GM13977 (cell line): ENCODE results near the gene ERC2.

Experiments
- DNase-seq: peaks from one replicate; pipeline ENCODE4 v3.0.0; 2012; ENCODE audit warnings: low spot score
- CTCF ChIP-seq: IDR thresholded peaks from 2 replicates; pipeline ENCODE4 v1.5.1; 2012; ENCODE audit warnings: mild to moderate bottlenecking, control low read depth; ENCODE audit not compliant: insufficient read depth; ENCODE audit errors: extremely low read depth, missing control alignments
- in situ Hi-C: fragments of 300-500 bp; cut with MboI; formaldehyde crosslinking; loops from one replicate; pipeline ENCODE4 v1.12.0; 2022; ENCODE audit warnings: low sequenced_read_pairs, low pct_unique_long_range_greater_than_20kb, mixed read lengths, inconsistent platforms; ENCODE audit not compliant: unreplicated experiment

Gene ERC2

GRCh38 chr3:56339244-56339643, 129.0 kb downstream of the ERC2 start:
- in situ Hi-C loops: no loop called here

GRCh38 chr3:56336023-56336422, 132.2 kb downstream of the ERC2 start:
- in situ Hi-C loops: no loop called here
- no peak for TF ChIP-seq CTCF
- no peak for DNase-seq

More at GRCh38 chr3:56339244-56339643, 129.0 kb downstream of the ERC2 start:
- TF ChIP-seq CTCF: no peak
- DNase-seq: no peak

DNA sequence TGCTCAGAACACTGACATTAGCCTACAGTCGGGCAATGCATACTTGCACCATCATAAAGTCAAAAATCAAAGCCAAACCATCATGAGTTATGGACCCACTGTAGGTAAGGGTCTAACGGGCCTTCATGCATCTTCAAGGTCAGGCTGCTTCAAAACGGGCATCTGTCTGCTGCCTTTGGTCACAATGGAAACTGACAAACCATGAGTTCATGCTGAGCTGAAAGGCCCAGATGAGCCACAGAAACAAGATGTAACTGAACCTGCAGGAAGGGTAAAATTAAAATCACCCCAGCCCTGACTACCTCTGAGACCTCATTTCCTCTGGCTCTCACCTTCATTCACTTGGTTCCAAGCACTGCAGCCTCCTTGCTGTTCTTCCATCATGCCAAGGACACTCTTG, 143.8 kb downstream of the ERC2 start:
- in situ Hi-C loops: no loop called here
- DNase-seq: no peak
- TF ChIP-seq CTCF: no peak

- DNase-seq: no peak
- in situ Hi-C loops: no loop called here
- no peak for TF ChIP-seq CTCF
Observed at GRCh38 chr3:56323986-56324420, 144.3 kb downstream of the ERC2 start.

- no peak for DNase-seq
- TF ChIP-seq CTCF: no peak
- in situ Hi-C loops: no loop called here
Observed at GRCh38 chr3:56322862-56323261, 145.4 kb downstream of the ERC2 start.

DNA sequence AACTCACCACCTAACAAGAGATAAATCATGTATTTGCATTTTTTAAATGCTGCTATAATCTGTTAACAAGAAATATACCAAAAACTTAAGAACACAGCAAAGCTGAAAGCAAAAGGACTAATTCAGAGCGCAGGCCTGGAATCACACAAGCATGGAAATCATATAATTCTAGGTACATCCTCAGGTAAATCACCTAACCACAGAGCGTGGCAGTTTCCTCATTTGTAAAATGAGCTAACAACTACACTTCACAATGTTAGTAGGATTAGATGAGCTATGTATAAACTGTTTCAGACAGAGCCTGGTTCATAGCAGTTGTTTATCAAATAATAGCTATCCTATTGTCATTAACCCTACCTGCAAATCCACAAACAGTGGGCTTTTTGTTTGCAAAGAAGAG, 146.4 kb downstream of the ERC2 start:
- no peak for DNase-seq
- TF ChIP-seq CTCF: no peak
- in situ Hi-C loops: no loop called here

DNA sequence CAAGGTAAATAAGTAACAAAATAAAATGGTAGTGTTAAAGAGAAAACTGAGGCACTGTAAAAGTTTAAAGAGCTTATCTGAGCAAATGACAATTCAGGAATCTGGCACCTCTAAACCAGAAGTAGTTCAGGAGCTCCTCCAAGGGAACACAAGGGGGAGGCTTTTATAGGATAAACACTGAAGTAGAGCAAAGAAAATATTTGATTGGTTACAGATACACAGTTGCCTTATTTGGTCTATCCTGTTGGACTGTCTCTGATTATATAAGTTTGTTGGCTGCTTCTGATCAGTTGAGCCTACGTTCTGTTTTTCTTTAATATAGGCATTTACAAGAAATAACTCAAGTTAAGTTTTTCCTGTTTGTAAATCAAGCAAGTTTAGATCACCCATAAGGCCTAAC, 146.9 kb downstream of the ERC2 start:
- no peak for TF ChIP-seq CTCF
- in situ Hi-C loops: no loop called here
- no peak for DNase-seq
